KBM-7 (cell line): ENCODE data around the gene TMEM59.
"Not testable (repeated sequence)": the region's sequence is repeated elsewhere in the genome, so short reads cannot be mapped to it uniquely, and the experiment has no call there.

Experiments used
- DNase-seq: peaks from one replicate; pipeline ENCODE4 v3.0.0-alpha.2; 2015
- in situ Hi-C: fragments of 300-500 bp; cut with MboI; formaldehyde crosslinking; loops from 2 replicates; pipeline ENCODE4 v1.14.3; 2020; ENCODE audit warnings: low sequenced_read_pairs, low pct_unique_long_range_greater_than_20kb, mixed read lengths

TMEM59 gene

DNA sequence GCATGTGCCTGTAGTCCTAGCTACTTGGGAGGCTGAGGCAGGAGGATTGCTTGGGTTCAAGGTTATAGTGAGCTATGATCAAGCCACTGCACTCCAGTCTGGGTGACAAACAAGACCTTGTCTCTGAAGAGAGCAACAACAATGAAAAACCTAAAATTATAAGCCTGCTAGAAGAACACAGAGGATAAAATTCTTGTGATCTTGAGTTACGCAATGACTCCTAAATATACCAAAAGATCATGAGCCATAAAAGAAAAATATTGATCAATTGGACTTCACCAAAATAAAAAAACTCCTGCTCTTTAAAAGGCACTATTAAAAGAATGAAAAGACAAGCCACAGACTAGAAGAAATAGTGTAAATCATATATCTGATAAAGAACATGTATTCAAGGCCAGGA lies 57.3 kb downstream of the TMEM59 start:
- DNase-seq: no peak
- in situ Hi-C loops: no loop called here

DNA sequence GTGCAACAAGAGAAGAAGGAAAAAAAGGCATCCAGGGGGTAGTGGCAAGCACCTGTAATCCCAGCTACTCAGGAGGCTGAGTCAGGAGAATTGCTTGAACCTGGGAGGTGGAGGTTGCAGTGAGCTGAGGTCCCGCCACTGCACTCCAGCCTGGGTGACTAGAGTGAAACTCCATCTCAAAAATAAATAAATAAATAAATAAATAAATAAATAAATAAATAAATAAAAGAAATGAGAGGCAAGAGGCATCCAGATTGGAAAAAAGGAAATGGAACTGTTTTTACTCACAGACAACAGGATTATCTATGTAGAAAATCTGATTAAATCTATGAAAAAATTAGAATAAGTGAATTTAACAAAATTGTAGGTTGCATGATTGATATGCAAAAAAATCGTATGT lies 58.5 kb downstream of the TMEM59 start:
- DNase-seq, in situ Hi-C loops: not testable (repeated sequence)

DNA sequence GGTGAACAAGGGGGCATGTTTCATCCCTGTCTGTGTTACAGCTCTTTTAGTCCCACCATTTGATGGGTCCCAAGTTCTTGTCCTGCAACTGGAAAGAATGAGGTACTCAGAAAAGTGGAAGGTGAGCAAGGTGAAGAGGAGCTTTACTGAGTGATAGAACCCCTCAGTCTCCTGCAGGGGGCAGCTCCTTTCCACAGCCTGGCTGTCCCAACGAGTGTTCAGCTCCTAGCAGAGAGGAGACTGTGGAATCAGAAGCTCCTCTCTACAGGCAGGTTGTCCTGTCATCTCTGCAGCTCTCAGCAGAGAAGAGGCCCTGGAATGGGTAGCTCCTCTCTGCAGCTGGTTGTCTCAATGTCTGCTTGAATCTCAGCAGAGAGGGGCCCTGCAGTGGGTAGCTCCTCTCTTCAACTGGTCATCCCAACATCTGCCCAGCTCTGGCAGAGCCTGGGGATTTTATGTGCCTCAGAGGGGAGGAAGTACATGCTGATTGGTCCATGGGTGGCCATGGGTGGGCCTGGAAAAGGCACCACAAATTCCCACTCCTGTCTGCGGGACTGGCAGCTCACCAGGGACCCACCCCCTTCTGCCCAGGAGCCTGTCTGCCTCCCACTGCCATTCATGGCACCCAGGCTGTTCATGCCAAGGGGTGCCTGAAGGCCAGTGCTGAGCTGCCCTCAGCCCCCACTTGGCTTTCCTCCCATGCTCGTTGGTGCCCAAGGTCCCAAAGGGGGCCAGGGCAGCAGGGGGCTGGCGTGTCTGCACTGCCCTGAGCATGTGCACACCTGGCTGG lies 60.7 kb downstream of the TMEM59 start:
- in situ Hi-C loops: no loop called here
- no peak for DNase-seq

DNA sequence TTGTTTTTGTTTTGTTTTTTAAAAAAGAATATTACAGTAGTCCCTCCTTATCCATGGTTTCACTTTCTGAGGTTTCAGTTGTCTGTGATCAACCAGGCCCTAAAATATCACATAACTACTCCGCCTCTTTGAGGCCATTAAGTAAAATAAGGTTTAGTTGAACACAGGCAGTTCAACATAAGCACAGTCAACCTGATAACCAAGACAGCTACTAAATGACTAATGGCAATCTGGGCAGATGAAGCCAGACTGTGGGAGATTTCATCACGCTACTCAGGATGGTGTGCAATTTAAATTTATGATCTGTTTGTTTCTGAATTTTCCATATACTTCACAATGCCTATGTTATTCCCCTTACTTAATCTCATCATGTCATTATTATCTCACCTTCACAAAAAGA lies 65.1 kb downstream of the TMEM59 start:
- no peak for DNase-seq
- in situ Hi-C loops: no loop called here

DNA sequence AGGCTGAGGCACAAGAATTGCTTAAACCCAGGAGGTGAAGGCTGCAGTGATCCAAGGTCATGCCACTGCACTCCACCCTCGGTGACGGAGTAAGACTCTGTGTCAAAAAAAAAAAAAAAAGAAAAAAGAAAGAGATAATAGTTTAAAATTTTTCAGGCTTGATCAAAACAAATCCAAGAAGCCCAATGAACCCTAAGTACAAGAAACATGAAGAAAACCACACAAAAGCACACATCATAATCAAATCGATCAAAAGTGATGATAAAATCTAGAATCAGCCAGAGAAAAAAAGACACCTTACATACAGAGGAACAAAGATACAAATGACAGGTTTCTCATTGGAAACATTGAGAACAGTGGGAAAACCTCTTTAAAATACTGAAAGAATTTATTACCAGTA lies 66.5 kb downstream of the TMEM59 start:
- in situ Hi-C loops: no loop called here
- no peak for DNase-seq

DNA sequence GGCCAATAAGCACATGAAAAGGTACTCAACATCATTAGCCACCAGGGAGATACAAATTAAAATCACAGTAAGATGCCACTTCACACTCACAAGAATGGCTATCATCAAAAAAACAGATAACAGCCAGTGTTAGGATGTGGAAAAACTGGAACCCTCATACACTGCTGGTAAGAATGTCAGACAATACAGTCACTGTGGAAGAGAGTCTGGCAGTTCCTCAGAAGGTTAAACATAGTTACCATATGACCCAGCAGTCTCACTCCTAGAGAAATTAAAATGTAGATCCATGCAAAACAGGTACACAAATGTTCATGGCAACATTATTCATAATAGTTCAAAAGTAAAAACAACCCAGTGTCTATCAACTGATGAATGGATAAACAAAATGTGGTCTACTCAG lies 68.3 kb downstream of the TMEM59 start:
- in situ Hi-C loops: no loop called here

DNA sequence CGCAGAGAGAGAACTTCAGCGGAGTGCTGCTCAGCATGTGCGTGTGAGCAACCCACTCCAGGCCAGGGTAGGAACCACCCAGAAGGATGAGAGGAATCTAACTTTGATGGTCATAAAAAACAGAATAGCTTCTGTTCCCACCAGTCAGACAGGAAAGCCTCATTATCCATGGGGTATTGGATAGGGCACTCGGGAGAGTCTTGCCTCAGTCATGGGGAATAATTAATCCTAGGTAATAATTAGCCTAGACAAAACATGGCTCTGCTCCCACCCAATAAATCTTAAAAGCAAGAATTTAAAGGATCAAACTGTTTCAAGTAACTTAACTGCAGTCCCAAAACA lies 70.3 kb downstream of the TMEM59 start:
- in situ Hi-C loops: no loop called here
- no peak for DNase-seq

More for the DNA sequence above, 68.3 kb downstream of the TMEM59 start:
- DNase-seq: no peak

DNA sequence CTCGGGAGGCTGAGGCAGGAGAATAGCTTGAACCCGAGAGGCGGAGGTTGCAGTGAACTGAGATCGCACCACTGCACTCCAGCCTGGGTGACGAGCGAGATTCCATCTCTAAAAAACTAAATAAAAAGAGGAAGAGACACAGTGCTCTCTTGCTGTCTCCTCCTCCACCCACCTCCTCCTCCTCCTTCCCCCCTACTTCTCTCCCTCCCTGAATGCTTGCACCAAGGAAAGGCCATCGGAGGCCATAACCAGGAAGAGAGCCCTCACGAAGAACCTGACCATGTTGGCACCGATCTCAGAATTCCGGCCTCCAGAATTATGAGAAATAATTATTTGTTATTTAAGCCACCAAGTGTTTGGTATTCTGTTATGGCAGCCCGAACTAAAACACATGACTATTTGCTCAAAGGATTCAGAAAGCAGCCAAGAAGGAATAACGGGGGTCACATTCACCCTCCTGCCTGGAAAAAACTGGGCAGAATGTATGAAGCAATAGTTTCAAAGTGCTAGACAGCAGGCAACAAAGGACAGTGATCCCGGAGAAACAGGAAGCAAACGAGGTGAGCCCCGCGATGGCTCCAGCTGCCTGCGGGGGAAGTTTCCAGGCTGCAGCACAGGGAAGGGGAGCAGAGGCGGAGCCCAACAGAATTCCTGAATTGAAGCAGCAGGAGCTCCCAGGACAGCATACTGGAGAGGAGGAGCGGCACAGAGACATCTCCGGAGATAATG lies 70.8 kb downstream of the TMEM59 start:
- peak; percentile 70 for DNase-seq
- in situ Hi-C loops: no loop called here

DNA sequence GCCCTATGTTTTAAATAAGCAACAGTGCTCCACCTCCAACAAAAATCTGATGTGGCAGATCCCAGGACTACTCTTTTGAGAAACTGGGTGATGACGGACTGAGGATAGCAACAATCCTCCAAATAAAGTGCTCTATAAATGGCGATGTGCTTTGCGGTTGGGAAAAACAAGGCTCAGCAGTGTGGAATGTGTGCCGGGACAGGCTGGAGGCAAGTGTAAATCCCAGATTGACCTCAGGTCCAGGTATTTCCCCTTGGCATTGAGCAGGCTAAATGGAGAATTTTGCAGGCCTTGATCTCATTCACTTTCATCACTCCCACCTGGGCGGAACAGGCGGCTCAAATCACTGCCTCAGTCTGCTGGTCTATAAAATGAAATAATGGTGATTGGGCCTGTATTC lies 71.8 kb downstream of the TMEM59 start:
- in situ Hi-C loops: no loop called here
- no peak for DNase-seq

DNA sequence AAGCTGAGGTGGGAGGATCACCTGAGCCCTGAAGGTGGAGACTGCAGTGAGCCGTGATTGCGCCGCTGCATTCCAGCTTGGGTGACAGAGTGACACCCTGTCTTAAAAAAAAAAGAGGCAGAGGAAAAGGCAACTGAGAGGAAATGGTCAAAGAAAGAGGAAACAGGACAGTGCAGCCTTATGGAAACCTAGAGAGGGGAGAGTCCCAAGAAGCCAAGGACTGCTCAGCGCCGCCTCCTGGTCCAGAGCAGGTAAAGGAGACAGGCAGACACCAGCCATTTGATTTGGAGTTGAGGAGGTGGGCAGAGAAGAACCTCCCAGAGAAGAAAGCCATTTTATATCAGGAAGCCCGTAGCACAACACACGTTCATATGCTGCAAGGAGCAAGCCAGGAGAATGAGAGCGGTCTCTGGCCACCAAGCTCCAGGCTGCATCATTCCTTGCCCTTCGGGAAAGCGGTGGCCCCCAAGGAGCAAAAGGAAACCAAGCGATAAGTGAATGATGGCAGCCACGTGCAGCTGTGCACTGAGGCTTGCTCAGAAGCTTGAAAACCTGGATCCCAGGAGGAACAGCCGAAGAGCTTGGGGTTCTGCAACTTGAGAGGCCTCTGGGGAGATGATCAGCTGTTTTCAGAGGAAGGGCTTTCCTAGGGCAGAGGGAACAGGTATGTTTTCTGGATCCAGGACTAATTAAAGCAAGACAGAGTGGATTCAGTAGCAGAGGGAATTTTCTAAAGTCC lies 73.1 kb downstream of the TMEM59 start:
- in situ Hi-C loops: no loop called here

More for the DNA sequence above, 73.1 kb downstream of the TMEM59 start:
- DNase-seq: no peak
